ENCODE results near the gene NCOA3.
A peak's percentile ranks its signal among the peaks of the same experiment; 100 is the strongest.
"Not testable (repeated sequence)": the region's sequence is repeated elsewhere in the genome, so short reads cannot be mapped to it uniquely, and the experiment has no call there.

The NCOA3 gene

DNA sequence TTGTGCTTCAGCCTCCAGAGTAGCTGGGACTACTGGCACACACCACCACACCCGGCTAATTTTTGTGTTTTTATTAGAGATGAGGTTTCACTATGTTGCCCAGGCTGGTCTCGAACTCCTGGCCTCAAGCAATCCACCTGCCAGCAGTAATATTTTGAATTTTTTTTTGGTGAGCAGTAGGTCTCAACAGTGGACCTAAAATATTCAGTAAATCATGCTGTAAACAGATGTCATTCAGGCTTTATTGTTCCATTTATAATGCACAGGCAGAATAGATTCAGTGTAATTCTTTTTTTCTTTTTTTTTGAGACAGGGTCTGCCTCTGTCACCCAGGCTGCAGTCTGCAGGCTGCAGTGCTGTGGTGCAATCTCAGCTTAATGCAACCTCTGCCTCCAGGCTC, 69.7 kb downstream of the NCOA3 start:
- FAIRE-seq, result no peak

- FAIRE-seq, result no peak
Observed at GRCh38 chr20:47572105-47572729, 70.5 kb downstream of the NCOA3 start.

DNA sequence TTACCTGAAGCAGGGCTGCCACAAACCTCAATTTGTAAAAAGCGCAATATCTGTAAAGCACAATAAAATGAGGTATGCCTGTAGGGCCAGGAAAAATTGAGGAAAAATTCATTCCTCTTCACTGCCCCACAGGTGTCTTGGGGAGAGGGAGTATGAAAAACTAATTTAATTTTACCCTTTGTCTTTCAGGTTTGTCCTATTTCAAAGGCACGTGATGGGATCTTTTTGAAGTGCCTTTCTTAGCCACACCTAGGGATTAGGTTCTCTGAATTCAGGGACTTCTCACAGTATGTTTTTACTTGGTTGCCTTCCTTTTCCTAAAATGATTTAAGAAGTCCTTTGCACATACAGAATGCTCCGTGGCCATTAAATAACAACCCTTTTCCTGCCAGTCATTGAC, 71.9 kb downstream of the NCOA3 start:
- FAIRE-seq, result no peak

- peak; percentile 11 for FAIRE-seq
Observed at GRCh38 chr20:47574616-47575364, 73.1 kb downstream of the NCOA3 start.

DNA sequence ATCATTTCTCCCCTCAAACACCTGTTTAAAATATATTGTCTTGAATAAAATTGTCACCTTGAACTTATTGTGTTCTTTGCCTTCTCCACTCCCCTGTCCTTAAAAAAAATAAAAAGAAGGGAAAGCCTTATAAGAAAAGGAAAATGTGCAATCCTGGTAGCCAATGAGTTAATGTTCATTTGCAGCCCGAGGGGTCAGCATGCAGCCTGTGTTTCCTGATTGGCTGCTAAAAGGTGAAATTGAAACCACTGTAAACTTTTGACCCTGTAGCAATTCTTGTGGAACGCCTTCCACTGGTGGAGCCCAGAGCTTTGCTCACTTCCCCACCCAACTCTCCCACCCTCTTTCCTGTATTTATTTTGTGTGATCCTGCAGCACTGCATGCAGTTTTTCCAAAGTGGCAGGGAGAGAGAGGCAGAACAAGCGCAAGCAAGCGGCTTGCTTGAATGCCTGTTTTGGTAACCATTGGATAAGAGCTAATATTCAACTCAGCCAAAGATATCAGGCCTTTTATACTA, 74.9 kb downstream of the NCOA3 start:
- FAIRE-seq, result peak; percentile 71

DNA sequence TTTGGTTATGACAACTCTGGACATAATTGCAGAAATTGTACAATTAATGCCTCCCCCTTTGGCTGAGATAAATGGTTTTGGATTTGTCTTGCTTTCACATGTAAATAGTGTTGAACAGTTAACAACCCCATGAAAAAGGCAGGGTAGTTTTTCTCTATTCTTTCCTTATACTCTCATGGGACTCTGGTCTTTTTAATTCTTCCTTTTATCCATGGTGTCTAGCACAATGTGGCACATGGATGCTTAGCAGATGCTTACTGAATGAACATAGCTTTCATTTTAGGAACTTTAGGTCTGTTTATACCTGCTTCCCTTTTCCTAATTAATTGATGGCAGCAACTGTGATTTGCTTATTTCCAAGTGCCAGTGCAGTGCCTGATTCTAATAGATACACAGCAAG, 75.6 kb downstream of the NCOA3 start:
- FAIRE-seq, result no peak

DNA sequence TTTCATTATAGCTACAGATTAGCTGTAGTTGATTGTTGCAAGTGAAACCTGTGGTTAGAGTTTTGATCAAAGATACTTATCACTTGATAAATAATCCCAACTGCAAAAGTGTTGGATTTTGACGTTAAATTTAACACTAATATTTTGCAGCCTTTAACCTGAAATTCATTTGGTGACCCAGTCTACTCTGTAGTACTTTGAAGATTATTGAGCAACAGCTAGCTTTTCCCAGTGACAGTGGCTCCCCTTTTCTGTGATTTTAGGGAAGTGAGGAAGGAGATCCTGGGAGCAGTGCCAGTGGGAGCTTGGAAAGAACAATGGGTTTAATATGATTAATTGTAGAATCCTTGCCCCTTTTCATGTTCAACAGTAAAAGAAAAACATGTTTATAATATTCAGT, 76.9 kb downstream of the NCOA3 start:
- no peak for FAIRE-seq

DNA sequence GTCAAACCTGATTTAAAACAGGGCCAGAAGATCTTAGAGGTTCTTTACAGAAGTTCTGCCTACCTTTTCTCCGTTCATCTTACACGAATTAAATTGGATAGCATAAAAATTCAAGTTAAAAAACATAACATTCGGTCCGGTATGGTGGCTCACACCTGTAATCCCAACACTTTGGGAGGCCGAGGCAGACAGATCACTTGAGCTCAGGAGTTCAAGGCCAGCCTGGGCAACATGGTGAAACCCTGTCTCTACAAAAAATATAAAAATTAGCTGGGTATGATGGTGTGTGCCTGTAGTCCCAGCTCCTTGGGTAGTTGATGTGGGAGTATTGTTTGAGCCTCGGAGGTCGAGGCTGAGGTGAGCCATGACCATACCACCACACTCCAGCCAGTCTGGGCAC, 79.0 kb downstream of the NCOA3 start:
- FAIRE-seq, result not testable (repeated sequence)

GRCh38 chr20:47581090-47581489, 79.4 kb downstream of the NCOA3 start:
- no peak for FAIRE-seq

DNA sequence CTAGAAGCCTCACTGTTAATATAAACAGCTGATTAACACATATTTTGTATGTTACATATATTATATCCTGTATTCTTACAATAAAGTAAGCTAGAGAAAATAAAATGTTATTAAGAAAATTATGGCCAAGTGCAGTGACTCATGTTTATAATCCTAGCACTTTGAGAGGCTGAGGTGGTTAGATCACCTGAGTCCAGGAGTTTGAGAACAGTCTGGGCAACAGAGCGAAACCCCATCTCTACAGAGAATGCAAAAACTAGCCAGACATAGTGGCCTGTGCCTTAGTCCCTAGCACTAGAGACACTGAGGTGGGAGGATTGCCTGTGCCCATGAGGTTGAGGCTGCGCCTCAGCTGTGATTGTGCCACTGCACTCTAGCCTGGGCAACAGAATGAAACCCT, 81.9 kb downstream of the NCOA3 start:
- no peak for FAIRE-seq

DNA sequence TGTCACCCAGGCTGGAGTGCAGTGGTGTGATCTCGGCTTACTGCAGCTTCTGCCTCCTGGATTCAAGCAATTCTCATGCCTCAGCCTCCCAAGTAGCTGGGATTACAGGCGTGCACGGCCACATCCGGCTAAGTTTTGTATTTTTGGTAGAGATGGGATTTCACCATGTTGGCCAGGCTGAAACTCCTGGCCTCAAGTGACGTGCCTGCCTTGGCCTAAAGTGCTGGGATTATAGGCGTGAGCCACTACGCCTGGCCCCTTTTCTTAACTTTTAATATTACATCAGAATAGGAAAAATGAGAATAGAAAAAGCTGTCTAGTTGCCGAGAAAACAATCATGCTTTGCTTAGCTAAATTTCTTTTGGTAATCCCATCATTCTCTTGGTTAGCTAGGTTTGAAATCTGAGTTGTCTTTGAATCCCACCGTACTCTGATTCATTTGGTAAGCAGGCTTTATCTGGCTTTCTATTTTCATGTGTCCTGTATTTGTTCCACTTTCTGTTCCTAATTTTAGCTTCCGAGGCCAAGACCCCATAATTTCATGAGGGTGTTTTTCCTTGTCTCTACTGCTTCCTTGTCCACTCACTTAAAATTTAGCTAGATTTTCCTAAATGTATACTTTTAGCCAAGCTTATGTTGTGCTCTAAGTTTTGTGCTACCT, 83.5 kb downstream of the NCOA3 start:
- no peak for FAIRE-seq

DNA sequence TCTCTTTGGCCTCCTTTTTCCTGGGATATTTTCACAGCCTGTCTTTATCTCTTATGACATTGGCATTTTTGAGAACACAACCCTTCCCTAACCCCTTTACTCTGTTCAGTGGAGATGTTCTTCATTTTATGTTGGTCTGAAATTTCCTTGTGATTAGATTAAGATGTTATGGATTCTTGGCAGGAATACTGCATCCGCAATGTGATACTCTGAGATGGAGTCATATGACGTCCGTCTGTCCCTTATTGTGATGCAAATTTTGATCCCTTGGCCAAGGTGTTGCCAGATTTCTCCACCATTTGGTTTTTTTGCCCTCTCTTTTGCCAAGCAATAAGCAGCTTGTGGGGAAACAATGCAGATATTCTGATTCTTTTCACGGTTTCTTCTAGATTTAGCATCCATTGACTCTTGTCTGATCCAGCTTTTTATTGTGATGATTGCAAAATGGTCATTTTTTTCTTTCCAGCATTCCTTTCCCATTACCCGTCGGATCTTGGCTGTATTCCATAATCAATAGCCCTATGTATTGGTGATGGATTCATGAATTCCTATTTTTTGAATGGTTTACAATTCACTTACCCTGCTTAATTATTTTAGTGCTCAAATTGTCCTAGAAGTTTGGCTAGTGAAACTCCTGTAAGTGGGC, 85.1 kb downstream of the NCOA3 start:
- FAIRE-seq, result no peak

DNA sequence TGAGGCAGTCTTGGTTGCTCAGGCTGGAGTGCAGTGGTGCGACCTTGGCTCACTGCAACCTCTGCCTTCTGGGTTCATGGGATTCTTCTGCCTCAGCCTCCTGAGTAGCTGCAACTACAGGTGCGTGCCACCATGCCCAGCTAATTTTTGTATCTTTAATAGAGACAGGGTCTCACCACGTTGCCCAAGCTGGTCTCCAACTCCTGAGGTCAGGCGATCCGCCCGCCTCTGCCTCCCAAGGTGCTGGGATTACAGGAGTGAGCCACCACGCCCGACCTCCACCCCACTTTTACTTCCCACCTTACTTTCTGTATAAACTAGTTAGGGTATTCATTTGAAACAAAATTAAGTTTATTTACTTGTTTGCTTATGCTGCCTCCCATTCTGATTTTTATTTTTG, 86.5 kb downstream of the NCOA3 start:
- no peak for FAIRE-seq

GRCh38 chr20:47591231-47591630, 89.5 kb downstream of the NCOA3 start:
- no peak for FAIRE-seq

DNA sequence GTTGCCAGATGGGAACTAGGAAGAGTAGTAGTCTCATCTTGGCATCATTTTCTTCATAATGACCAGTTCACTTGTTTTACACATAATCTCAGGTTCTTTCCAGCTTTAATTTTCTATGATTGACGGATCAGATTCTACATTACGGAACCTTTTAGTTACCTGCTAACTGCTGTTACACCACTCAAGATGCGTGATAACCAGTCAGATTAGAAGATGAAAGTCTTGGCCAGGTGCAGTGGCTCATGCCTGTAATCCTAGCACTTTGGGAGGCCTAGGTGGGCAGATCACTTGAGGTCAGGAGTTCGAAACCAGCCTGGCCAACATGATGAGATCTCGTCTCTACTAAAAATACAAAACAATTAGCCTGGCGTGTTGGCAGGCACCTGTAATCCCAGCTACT, 92.5 kb downstream of the NCOA3 start:
- FAIRE-seq, result no peak

DNA sequence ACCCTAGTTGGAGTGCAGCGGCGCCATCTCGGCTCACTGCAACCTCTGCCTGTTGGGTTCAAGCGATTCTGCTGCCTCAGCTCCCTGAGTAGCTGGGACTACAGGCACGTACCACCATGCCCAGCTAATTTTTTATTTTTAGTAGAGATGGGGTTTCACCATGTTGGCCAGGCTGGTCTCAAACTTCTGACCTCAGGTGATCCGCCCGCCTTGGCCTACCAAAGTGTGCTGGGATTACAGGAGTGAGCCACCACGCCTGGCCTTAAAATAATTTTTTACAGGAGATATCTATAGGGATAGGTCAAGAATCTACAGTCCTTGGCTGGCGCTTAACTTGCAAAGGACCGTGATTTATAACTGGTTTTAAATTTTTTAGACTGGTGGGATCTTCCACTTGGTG, 93.5 kb downstream of the NCOA3 start:
- not testable (repeated sequence) for FAIRE-seq

DNA sequence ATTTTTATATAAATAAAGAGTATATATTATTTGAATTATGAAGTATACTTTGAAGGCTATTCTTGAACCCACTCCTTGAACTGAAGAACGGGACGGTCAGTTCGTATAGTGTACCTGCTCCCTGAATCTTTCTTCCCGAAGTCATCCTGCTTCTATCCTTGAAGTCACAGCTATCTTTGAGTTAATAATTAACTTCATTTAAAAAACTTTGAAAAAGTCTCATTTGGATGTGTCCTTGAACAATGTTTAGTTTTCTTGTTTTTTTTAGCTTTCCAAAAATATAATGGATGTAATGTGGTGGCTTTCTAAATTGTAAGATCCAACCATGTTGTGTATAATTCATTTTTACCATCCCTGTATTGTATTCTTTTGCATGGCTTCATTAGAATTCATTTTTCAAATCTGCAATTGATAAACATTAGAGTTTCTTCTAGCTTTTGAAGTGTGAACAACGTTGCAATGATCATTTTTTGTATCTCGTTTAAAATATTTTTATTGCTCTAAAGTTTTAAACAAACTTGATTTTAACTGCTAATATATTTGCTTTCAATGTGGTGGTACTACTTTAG, 94.4 kb downstream of the NCOA3 start:
- no peak for FAIRE-seq

DNA sequence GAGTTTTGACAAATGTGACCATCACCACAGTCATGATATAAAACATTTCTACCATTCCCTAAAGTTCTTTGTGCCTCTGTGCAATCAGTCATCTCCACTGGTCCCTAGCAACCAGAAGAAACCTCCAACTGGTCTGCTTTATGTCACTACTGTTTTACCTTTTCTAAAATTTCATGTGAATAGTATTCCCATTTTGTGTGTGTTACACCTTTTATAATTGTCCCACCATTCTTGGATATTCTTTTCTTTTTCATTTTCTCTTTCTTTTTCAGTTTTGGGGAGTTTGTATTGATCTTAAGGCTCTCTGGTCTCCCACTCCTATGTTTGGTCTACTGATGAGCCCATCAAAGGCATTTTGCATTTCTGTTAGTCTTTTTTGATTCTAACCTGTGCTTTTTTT, 95.4 kb downstream of the NCOA3 start:
- no peak for FAIRE-seq

- no peak for FAIRE-seq
Observed at GRCh38 chr20:47598911-47599744, 97.4 kb downstream of the NCOA3 start.

- no peak for FAIRE-seq
Observed at GRCh38 chr20:47600967-47601547, 99.4 kb downstream of the NCOA3 start.

GRCh38 chr20:47603260-47603659, 101.6 kb downstream of the NCOA3 start:
- no peak for FAIRE-seq

Measured in TTC549 (cell line).